Bronchial epithelial cell (primary cell): ENCODE measurements around the gene CTNNA2. TPM values are rescaled to one million over a fixed set of nuclear protein-coding genes. Genes with fewer than 3 reads are reported as not detected.

Experiments used
- DNase-seq: peaks from one replicate; pipeline ENCODE4 v3.0.0-alpha.2; 2010; ENCODE audit warnings: low read depth
- FAIRE-seq: peaks from 2 replicates; lab custom pipeline; 2011; peaks lifted over from hg19 to GRCh38; lab: Jason Lieb, UNC
- H3K27me3 ChIP-seq: 2 replicates; pipeline ENCODE4 v1.5.1; 2011; ENCODE audit warnings: low read length; ENCODE audit not compliant: control insufficient read depth, insufficient read depth
- H3K36me3 ChIP-seq: 2 replicates; pipeline ENCODE4 v1.5.1; 2011; ENCODE audit warnings: low read length; ENCODE audit not compliant: control insufficient read depth, insufficient read depth
- H3K4me3 ChIP-seq: 2 replicates; pipeline ENCODE4 v1.5.1; 2011; ENCODE audit warnings: mild to moderate bottlenecking, low read depth, low read length, control low read depth
- total RNA-seq: library from RNA; depleted of rRNA; stranded (reverse); fragments of >200 nt; gene quantifications from 2 replicates; pipeline ENCODE4 v1.2.1, GENCODE V29; 2014
- TF ChIP-seq, protein P1 (sequence below): IDR thresholded peaks from 2 replicates; pipeline ENCODE4 v1.5.1; 2011; ENCODE audit warnings: mild to moderate bottlenecking, moderate library complexity, low read length, control low read depth, inconsistent platforms; ENCODE audit not compliant: insufficient read depth, severe bottlenecking

The CTNNA2 gene
- total RNA-seq, 1 donor from 2014 or later: not detected

DNA sequence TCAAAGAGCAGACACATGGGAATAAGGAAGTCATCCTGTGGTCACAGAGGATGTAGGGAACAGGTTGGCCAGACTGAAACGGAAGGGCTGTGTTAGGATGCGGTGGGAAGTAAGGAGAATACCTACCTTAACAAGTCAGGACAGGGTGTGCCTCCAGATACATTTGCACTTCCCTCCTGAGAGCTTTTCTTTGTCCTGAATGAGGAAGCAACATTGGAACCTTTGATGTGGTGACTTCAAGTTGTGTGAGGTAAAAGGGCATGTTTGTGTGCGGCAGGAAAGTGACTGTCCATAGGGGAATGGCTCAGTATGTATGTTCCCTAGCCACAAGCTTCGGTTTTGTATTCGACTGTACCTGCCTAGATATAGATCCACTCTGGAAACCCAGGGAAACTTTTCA, 816.6 kb downstream of the CTNNA2 start:
- DNase-seq: no peak
- H3K4me3 ChIP-seq: no peak overlapping the region
- no peaks in the 10 kb centered on the region for H3K36me3 ChIP-seq
- no peaks in the 10 kb centered on the region for H3K27me3 ChIP-seq
- TF ChIP-seq, protein P1, sequence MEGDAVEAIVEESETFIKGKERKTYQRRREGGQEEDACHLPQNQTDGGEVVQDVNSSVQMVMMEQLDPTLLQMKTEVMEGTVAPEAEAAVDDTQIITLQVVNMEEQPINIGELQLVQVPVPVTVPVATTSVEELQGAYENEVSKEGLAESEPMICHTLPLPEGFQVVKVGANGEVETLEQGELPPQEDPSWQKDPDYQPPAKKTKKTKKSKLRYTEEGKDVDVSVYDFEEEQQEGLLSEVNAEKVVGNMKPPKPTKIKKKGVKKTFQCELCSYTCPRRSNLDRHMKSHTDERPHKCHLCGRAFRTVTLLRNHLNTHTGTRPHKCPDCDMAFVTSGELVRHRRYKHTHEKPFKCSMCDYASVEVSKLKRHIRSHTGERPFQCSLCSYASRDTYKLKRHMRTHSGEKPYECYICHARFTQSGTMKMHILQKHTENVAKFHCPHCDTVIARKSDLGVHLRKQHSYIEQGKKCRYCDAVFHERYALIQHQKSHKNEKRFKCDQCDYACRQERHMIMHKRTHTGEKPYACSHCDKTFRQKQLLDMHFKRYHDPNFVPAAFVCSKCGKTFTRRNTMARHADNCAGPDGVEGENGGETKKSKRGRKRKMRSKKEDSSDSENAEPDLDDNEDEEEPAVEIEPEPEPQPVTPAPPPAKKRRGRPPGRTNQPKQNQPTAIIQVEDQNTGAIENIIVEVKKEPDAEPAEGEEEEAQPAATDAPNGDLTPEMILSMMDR: no peak
- FAIRE-seq: no peak

DNA sequence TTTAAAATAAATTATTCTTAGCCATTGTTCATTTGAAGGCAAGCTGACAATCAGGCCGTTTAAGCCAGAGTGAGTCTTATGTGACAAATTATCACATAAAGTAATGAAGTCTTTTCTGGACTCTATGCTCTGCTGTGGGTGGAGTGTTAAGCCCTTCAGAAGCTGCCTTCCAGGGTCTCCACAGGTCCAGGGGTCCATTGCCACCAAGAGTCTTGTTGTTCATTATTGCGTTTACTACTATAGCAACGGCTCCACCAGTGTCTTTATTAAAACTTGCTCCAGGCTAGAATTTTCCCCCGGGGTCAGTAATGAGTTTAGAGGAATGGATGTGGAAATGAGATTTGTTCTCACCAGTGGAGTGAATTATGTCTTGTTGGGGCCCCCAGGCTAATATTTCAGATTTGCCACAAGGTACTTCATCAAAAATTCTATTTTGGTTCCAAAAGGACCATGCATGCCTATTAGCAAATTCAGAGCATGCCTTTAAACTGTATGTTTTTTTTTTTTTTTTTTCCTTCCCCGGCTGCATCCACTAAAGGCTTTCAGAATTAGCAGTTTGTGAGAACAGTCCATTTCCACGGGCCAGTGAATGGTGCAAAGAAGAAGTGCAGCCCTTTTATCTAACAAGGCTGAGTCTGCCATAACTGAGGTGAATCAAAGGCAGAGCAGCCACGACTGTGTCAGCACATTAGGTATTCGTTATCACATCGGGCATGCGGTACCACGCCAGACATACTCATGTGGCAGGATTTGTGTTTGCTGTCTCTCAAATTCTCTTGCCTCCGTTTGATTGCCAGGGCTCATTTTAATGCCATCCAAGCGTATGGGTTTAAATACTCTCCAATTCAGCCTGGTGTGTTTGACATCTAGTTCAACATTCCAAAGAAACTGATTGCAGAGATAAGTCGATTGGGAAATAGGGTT, 817.9 kb downstream of the CTNNA2 start:
- Histone ChIP-seq H3K36me3 (no peaks in the 10 kb centered on the region), H3K4me3 (no peak overlapping the region), H3K27me3 (no peaks in the 10 kb centered on the region)
- DNase-seq (no peak), FAIRE-seq (no peak)
- TF ChIP-seq, protein P1: no peak

DNA sequence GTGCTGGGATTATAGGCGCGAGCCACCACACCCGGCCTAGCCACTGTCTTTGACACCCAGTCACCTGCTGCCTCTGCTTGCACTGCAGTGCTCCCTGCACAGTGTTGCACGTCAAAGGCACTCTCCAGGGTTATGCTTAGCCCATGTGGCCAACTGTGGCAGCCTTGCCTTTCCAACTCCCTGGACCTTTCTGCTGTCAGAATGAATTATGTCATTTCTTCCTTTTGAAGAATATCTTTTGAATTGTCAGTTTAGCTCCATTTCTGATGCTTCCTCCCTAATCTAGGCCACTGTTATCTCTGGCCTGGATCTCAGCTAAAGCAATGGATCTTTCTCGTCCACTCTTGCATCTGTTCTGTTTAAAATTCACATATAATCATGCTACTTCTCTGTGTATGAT, 821.0 kb downstream of the CTNNA2 start:
- no peak overlapping the region for H3K4me3 ChIP-seq
- H3K27me3 ChIP-seq: no peaks in the 10 kb centered on the region
- TF ChIP-seq, protein P1: no peak
- DNase-seq: no peak
- H3K36me3 ChIP-seq: no peaks in the 10 kb centered on the region
- no peak for FAIRE-seq

DNA sequence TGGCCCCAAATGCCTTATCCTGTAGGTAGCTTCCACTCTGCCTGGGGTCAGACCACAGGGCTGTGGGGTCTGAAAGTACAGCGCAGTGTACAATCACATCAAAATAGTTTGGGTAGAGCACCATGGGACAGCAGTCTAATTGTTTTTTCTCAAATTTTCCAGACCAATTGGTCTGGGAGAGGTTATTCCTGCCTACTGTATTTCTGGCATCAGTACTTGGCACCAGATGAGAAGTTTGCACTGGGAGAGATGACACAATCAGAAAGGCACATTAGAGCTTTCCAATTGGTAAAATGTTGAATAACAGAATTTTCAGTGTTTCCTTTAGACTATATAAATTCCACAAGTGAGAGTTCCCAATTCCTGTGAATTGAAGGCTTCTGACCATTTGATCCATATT, 822.6 kb downstream of the CTNNA2 start:
- TF ChIP-seq, protein P1: no peak
- FAIRE-seq (no peak), DNase-seq (no peak)
- Histone ChIP-seq H3K4me3 (no peak overlapping the region), H3K27me3 (no peaks in the 10 kb centered on the region), H3K36me3 (no peaks in the 10 kb centered on the region)

DNA sequence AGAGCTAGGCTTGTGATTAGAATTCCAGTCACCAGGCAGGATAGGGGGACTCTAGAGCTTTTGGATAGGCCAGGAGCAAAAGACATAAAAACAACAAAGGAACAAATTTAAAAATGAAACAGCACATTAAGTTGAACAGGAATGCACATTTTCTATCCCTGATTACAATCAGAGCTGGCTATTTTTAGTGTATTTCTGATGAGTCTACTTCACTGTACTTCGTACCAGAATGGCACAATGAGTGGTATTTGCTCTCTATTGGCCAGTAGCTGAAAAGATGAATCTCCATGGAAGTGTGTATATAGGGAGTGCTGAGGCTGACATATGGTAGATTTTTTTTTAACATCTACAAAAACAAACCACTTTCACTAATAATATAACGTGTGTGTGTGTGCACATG, 825.9 kb downstream of the CTNNA2 start:
- H3K36me3 ChIP-seq: no peaks in the 10 kb centered on the region
- TF ChIP-seq, protein P1: no peak
- FAIRE-seq: no peak

More for the DNA sequence above, 825.9 kb downstream of the CTNNA2 start:
- no peak for DNase-seq
- H3K4me3 ChIP-seq: no peak overlapping the region
- no peaks in the 10 kb centered on the region for H3K27me3 ChIP-seq
